Kidney epithelial cell (primary cell): Measurements from ENCODE around the gene MRM2. TPM values are rescaled to one million over a fixed set of nuclear protein-coding genes. Genes with fewer than 3 reads are reported as not detected.

ENCODE experiments used
- DNase-seq: peaks from one replicate; pipeline ENCODE4 v3.0.0-alpha.2; 2010; ENCODE audit warnings: low read depth
- H3K27me3 ChIP-seq: 2 replicates; pipeline ENCODE4 v1.6.0; 2011; ENCODE audit warnings: low read length; ENCODE audit not compliant: control insufficient read depth, insufficient read depth
- H3K36me3 ChIP-seq: 2 replicates; pipeline ENCODE4 v1.5.1; 2011; ENCODE audit warnings: low read length; ENCODE audit not compliant: control insufficient read depth, insufficient read depth
- H3K4me3 ChIP-seq: 2 replicates; pipeline ENCODE4 v1.5.1; 2011; ENCODE audit warnings: low read depth, mild to moderate bottlenecking, control low read depth, low read length
- CTCF ChIP-seq: IDR thresholded peaks from 2 replicates; pipeline ENCODE4 v1.5.1; 2011; ENCODE audit warnings: mild to moderate bottlenecking, moderate library complexity, low read length, control low read depth, inconsistent platforms; ENCODE audit not compliant: insufficient read depth, poor library complexity, severe bottlenecking
- total RNA-seq: library from RNA; depleted of rRNA; stranded (reverse); fragments of >200 nt; gene quantifications from 2 replicates; pipeline ENCODE4 v1.2.3, GENCODE V29; 2015

MRM2 gene
- total RNA-seq, 1 donor from 2014 or later: 26.3 TPM

DNA sequence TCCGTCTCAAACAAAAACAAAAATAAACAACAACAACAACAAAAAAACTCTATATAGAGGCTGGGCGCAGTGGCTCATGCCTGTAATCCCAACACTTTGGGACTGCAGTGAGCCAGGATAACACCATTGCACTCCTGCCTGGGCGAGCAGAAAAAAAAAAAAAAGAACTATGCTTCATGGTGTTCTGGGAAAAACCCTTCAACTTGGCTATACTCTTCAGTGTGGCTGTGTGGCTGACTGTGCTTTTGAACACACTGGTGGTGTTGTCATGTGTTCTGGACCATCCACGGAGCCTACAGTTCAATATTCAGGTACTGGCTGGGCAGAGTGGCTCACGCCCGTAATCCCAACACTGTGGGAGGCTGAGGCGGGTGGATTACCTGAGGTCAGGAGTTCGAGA is 45.7 kb upstream of the MRM2 start:
- no peak for DNase-seq
- Histone ChIP-seq H3K36me3 (no peaks in the 10 kb centered on the region), H3K4me3 (no peak overlapping the region), H3K27me3 (no peaks in the 10 kb centered on the region)
- TF ChIP-seq CTCF: no peak

- H3K27me3 ChIP-seq: no peaks in the 10 kb centered on the region
- no peak for DNase-seq
- H3K36me3 ChIP-seq: no peaks in the 10 kb centered on the region
- TF ChIP-seq CTCF: no peak
- H3K4me3 ChIP-seq: no peak overlapping the region
Measured at GRCh38 chr7:2283074-2283473, 41.1 kb upstream of the MRM2 start.

DNA sequence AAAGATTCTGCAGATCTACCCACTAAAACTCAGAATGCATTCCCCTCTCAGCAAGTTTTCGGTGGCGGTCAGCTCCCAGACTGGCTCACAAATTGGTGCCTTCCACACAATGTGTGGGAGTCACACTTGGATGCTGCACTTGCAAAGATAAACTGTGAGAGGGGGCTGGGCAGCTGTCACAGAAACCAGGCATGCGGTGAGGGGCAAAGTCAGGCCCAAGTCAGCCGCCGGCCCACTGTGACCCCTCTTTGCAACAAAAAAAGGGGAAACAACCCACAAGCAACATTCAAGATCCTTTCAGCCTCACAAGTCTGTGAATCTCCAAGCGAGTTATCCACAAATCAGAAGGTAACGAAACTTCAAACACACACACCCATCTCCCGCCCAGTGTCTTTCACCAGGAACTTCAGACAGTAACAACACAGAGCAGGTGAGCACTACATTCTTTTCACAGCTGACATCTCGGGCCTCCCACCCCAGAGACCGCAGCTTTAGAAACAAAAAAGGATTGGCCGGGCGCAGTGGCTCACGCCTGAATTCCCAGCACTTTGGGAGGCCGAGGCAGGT is 40.3 kb upstream of the MRM2 start:
- H3K27me3 ChIP-seq: no peaks in the 10 kb centered on the region
- no peaks in the 10 kb centered on the region for H3K36me3 ChIP-seq
- TF ChIP-seq CTCF: no peak
- DNase-seq: no peak
- H3K4me3 ChIP-seq: no peak overlapping the region

DNA sequence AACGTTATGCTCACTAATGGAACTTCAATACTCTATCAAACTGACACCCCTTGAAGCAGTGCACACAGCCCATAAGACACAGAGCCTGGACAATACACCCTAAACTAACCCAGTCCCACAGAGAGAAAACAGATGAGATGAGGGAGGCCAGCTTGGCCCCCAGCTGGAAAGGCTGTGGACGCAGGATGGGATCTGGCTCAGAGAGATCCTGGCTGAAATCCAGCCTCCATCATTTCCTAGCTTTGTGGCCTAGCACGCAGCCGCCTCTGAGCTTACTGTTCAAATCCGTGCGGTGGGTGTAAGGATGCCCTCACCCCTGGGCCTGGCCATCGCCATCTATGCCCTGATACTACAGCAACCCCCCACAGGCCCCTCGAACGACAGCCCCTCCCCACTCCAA is 39.5 kb upstream of the MRM2 start:
- no peak for TF ChIP-seq CTCF
- Histone ChIP-seq H3K27me3 (no peaks in the 10 kb centered on the region), H3K36me3 (no peaks in the 10 kb centered on the region), H3K4me3 (no peak overlapping the region)
- DNase-seq: no peak

DNA sequence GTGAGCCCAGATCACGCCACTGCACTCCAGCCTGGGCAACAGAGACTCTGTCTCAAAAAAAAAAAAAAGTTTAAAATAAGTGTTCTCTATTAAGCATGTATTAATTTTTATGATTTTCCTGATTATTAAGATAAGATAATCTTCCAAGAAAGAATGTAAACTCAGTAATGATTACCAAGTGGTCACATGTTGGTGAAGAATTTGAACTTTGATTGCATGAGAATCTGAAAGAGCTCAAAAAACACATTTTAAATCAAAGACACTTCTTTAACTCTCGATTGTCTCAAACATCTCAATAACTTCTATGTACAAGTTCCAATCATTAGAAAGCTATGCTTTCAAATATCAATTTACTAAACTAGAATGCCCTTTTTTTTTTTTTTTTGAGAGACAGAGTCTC is 38.4 kb upstream of the MRM2 start:
- no peaks in the 10 kb centered on the region for H3K36me3 ChIP-seq
- no peaks in the 10 kb centered on the region for H3K27me3 ChIP-seq
- no peak for DNase-seq
- no peak for TF ChIP-seq CTCF
- H3K4me3 ChIP-seq: no peak overlapping the region

GRCh38 chr7:2279896-2280295 is 37.9 kb upstream of the MRM2 start:
- no peak for DNase-seq
- Histone ChIP-seq H3K36me3 (no peaks in the 10 kb centered on the region), H3K27me3 (no peaks in the 10 kb centered on the region), H3K4me3 (no peak overlapping the region)
- no peak for TF ChIP-seq CTCF
